Fibroblast of the aortic adventitia (primary cell): ENCODE data around the gene SPEM3. TPM values are rescaled to one million over a fixed set of nuclear protein-coding genes. Genes with fewer than 3 reads are reported as not detected.

Source experiments
- DNase-seq: peaks from one replicate; pipeline ENCODE4 v3.0.0-alpha.2; 2010; ENCODE audit warnings: low read depth
- H3K4me3 ChIP-seq: 2 replicates; pipeline ENCODE4 v1.5.1; 2011; ENCODE audit warnings: low read depth, mild to moderate bottlenecking, control low read depth, low read length, moderate library complexity
- total RNA-seq: library from RNA; depleted of rRNA; stranded (reverse); fragments of >200 nt; gene quantifications from 2 replicates; pipeline ENCODE4 v1.2.3, GENCODE V29; 2012; ENCODE audit warnings: low replicate concordance
- TF ChIP-seq, protein P1 (sequence below): IDR thresholded peaks from 2 replicates; pipeline ENCODE4 v1.5.1; 2011; ENCODE audit warnings: mild to moderate bottlenecking, low read length, control low read depth, inconsistent platforms; ENCODE audit not compliant: insufficient read depth

The SPEM3 gene
- total RNA-seq, 1 donor: not detected

DNA sequence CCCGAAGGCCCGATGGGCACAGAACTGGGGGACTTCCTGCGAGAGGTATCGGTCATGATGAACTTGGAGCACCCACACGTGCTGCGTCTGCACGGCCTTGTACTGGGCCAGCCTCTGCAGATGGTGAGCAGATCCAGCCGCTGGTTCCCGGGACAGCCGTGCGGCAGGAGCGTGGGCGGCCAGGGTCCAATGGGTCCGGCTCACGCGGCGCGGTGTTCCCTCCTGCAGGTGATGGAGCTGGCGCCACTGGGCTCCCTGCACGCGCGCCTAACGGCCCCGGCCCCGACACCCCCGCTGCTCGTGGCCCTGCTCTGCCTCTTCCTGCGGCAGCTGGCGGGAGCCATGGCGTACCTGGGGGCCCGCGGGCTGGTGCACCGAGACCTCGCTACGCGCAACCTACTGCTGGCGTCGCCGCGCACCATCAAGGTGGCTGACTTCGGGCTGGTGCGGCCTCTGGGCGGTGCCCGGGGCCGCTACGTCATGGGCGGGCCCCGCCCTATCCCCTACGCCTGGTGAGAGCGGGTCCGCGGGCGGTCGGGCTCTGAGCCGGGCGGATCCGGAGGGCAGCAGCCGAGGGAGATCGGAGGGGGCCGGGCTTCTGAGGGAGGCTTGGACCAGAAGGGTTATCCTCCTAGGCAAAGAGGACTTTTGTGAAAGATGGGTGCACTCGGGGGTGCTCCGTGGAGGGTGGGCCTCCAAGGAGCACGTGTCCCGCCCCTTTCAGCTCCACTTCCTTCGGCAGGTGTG lies 44.7 kb upstream of the SPEM3 start:
- no peak for DNase-seq
- peak overlapping the region; percentile 52 for H3K4me3 ChIP-seq
- TF ChIP-seq, protein P1, sequence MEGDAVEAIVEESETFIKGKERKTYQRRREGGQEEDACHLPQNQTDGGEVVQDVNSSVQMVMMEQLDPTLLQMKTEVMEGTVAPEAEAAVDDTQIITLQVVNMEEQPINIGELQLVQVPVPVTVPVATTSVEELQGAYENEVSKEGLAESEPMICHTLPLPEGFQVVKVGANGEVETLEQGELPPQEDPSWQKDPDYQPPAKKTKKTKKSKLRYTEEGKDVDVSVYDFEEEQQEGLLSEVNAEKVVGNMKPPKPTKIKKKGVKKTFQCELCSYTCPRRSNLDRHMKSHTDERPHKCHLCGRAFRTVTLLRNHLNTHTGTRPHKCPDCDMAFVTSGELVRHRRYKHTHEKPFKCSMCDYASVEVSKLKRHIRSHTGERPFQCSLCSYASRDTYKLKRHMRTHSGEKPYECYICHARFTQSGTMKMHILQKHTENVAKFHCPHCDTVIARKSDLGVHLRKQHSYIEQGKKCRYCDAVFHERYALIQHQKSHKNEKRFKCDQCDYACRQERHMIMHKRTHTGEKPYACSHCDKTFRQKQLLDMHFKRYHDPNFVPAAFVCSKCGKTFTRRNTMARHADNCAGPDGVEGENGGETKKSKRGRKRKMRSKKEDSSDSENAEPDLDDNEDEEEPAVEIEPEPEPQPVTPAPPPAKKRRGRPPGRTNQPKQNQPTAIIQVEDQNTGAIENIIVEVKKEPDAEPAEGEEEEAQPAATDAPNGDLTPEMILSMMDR: no peak

DNA sequence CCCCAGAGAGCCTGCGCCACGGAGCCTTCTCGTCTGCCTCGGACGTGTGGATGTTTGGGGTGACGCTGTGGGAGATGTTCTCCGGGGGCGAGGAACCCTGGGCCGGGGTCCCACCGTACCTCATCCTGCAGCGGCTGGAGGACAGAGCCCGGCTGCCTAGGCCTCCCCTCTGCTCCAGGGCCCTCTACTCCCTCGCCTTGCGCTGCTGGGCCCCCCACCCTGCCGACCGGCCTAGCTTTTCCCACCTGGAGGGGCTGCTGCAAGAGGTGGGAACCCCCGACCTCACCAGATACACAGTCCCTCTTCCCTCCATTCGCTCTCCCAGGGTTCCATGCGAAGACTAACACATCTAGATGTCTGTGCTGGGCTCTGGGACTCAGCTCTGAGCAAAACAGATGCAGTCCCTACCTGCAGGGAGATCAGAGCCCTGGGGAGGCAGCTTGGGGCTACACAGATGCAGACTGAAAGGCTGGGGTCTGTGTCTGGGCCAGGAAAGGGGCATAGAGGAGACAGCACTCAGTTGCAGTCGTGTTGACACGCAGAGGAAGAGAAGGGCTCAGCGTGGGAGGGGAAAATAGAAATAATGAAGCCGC lies 44.1 kb upstream of the SPEM3 start:
- H3K4me3 ChIP-seq: no peak overlapping the region
- TF ChIP-seq, protein P1: no peak
- DNase-seq: no peak

DNA sequence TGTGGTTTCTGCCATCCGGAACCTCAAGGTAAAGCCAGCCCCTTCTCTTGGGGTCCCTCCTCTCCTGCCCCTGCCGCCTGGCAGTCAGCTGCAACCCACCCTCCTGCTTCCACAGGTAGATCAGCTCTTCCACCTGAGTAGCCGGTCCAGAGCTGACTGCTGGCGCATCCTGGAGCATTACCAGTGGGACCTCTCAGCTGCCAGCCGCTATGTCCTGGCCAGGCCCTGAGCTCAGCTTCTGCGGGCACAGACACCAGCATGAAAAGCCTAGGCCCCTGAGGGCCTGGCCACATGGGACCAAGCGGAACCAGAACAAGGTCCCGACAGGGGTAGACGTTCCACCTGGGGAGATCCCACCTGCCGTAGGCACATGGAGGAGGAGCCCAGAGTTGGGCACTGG lies 39.8 kb upstream of the SPEM3 start:
- no peak overlapping the region for H3K4me3 ChIP-seq
- no peak for DNase-seq
- TF ChIP-seq, protein P1: no peak

DNA sequence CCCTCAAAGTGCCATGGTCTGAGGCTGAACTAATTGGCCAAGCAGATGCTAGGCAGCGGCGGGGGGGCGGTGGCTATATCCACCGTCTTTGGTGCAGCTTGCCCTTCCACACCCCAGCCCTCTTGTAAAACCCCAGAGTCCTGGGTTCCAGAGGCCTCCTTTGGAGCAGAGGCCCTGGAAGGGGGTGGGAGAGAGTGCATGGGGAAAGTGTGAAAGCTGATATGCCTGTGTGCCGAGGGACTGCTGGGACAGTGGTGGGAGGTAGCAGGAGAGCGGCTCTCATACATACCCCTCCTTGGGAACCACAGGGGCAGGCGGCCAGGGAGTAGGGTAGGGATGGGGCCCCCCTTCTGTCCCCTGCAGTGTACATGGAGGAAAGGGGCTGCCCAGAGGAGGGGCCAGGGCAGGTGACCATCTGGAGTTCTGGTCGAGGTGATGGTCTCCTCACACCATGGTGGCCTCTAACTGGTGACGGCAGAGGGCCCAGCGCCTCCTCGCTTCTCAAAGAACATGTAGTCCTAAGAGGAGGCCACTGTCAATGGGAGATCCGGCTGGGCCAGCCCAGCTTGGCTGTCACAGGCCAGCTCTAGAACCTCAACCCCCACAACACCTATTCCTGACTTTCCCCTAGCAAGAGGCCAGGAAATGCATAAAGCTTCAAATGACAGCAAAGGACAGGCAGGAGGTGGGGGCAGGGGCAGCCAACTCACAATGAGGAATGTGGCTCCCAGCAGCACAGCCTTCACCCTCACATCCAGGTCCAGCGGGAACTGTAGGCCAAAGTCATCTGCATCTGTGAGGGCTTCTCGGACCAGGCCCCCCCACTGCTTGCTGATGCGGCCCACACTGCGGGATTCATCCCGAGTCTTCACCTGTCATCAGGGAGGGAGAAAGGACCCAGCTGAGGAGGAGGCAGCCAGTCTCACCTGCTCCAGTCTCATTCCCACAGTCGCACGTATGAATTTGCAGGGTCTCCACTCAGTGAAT lies 38.4 kb upstream of the SPEM3 start:
- H3K4me3 ChIP-seq: no peak overlapping the region
- TF ChIP-seq, protein P1: no peak
- DNase-seq: no peak

DNA sequence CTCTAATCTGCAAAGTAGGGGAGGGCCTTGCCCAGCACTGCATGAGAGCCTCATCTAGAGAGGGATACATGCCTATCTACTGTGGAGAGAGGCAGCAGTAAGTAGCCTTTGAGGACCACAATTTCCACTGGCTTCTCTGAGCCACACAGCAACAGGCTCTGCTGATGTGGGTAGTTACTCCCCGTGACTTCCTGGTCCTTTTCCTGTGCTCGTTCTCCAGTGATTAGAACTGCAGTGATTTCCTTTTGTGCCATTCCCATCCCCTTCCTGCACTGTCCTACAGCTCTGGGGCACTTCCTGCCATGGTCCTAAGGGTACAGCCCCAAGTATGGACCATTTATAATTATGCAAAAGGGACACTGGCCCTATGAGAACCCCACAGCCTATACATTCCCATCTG lies 37.4 kb upstream of the SPEM3 start:
- no peak for DNase-seq
- TF ChIP-seq, protein P1: no peak
- H3K4me3 ChIP-seq: no peak overlapping the region

DNA sequence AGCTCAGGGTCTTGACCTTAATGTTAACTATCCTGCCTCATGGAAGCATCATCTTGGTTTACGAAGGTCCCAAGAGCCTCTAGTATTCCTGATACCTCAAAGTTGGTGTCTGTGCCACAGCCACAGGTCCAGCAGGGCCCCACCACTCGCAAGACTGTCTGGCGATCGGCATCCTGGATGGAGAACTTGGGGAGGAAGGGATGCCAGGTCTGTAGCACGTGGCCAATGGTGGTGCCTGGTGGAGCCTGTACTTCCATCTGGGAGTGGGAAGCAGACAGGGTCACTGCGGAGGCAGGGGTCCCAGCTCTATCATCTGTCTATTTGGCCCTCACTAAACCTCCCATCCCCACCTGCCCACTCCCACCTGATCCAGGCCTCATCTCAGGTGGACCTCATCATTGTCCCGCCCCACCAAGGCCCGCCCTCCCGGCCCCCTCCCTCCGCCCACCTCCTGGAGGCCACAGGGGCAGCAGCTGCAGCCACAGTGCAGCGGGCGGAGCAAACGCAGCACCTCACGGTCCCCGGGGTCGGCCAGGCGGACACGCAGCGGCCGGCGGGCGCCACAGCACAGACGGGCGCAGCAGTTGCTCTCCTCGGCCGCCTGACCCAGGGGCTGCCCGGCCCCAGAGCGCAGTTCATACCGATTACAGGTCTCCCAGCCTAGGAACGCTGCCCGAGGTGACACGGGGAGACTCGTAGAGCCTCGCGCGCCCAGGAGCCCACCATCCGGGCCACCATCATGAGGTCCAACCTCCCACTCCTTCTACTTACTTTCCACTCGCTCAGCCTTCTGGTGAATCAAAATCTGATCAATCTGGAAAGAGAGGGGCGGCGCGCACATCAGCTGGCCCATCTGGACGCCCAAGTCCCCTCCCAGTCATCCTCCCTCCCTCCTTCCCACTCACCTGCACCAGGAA lies 35.7 kb upstream of the SPEM3 start:
- peak overlapping the region; percentile 84 for H3K4me3 ChIP-seq
- TF ChIP-seq, protein P1: no peak
- no peak for DNase-seq
